IPS-20b (cell line): Measurements from ENCODE around the gene SMYD3.

Experiments used
- H3K27ac ChIP-seq: one replicate; pipeline ENCODE4 v1.5.1; 2013; ENCODE audit warnings: low read length
- H3K27me3 ChIP-seq: 2 replicates; pipeline ENCODE4 v1.6.1; 2013; ENCODE audit warnings: mild to moderate bottlenecking, low read length, inconsistent platforms; ENCODE audit not compliant: insufficient read depth
- H3K36me3 ChIP-seq: 2 replicates; pipeline ENCODE4 v1.6.1; 2013; ENCODE audit warnings: low read depth, mild to moderate bottlenecking, inconsistent platforms, low read length, moderate library complexity; ENCODE audit not compliant: insufficient read depth
- H3K4me1 ChIP-seq: 2 replicates; pipeline ENCODE4 v1.6.1; 2013; ENCODE audit warnings: mild to moderate bottlenecking, control low read depth, inconsistent platforms, low read length, moderate library complexity; ENCODE audit not compliant: insufficient read depth
- H3K4me3 ChIP-seq: 2 replicates; pipeline ENCODE4 v1.5.1; 2013; ENCODE audit warnings: mild to moderate bottlenecking, low read length, inconsistent platforms
- H3K9ac ChIP-seq: 2 replicates; pipeline ENCODE4 v1.6.1; 2013; ENCODE audit warnings: low read depth, mild to moderate bottlenecking, inconsistent platforms, low read length, moderate library complexity
- H3K9me3 ChIP-seq: 2 replicates; pipeline ENCODE4 v1.6.1; 2013; ENCODE audit warnings: mild to moderate bottlenecking, low read depth, low read length, inconsistent platforms; ENCODE audit not compliant: insufficient read depth

Gene SMYD3

GRCh38 chr1:246099570-246099969, 407.5 kb downstream of the SMYD3 start:
- no peaks in the 10 kb centered on the region for H3K4me1 ChIP-seq
- H3K27ac ChIP-seq: no peak overlapping the region
- no peaks in the 10 kb centered on the region for H3K36me3 ChIP-seq
- H3K9me3 ChIP-seq: no peaks in the 10 kb centered on the region
- no peak overlapping the region for H3K9ac ChIP-seq
- H3K4me3 ChIP-seq: no peak overlapping the region
- H3K27me3 ChIP-seq: no peaks in the 10 kb centered on the region

GRCh38 chr1:246096356-246096755, 410.7 kb downstream of the SMYD3 start:
- Histone ChIP-seq H3K9ac (no peak overlapping the region), H3K9me3 (no peaks in the 10 kb centered on the region), H3K27me3 (no peaks in the 10 kb centered on the region), H3K4me3 (no peak overlapping the region), H3K27ac (no peak overlapping the region), H3K36me3 (no peaks in the 10 kb centered on the region), H3K4me1 (no peaks in the 10 kb centered on the region)

GRCh38 chr1:246095443-246095842, 411.6 kb downstream of the SMYD3 start:
- H3K4me1 ChIP-seq: no peaks in the 10 kb centered on the region
- no peaks in the 10 kb centered on the region for H3K27me3 ChIP-seq
- H3K9me3 ChIP-seq: no peaks in the 10 kb centered on the region
- H3K36me3 ChIP-seq: no peaks in the 10 kb centered on the region
- no peak overlapping the region for H3K27ac ChIP-seq
- H3K9ac ChIP-seq: no peak overlapping the region
- no peak overlapping the region for H3K4me3 ChIP-seq

- no peak overlapping the region for H3K9ac ChIP-seq
- no peaks in the 10 kb centered on the region for H3K9me3 ChIP-seq
- no peak overlapping the region for H3K27ac ChIP-seq
- H3K4me3 ChIP-seq: no peak overlapping the region
- H3K36me3 ChIP-seq: no peaks in the 10 kb centered on the region
- no peaks in the 10 kb centered on the region for H3K4me1 ChIP-seq
- no peaks in the 10 kb centered on the region for H3K27me3 ChIP-seq
Measured at GRCh38 chr1:246093230-246093629, 413.8 kb downstream of the SMYD3 start.

- no peak overlapping the region for H3K4me3 ChIP-seq
- H3K27me3 ChIP-seq: no peaks in the 10 kb centered on the region
- H3K9me3 ChIP-seq: no peaks in the 10 kb centered on the region
- H3K27ac ChIP-seq: no peak overlapping the region
- no peaks in the 10 kb centered on the region for H3K4me1 ChIP-seq
- H3K9ac ChIP-seq: no peak overlapping the region
- H3K36me3 ChIP-seq: no peaks in the 10 kb centered on the region
Measured at GRCh38 chr1:246092136-246092535, 414.9 kb downstream of the SMYD3 start.

GRCh38 chr1:246091477-246091876, 415.6 kb downstream of the SMYD3 start:
- H3K27ac ChIP-seq: no peak overlapping the region
- no peaks in the 10 kb centered on the region for H3K36me3 ChIP-seq
- H3K27me3 ChIP-seq: no peaks in the 10 kb centered on the region
- H3K4me1 ChIP-seq: no peaks in the 10 kb centered on the region
- no peaks in the 10 kb centered on the region for H3K9me3 ChIP-seq
- no peak overlapping the region for H3K9ac ChIP-seq
- H3K4me3 ChIP-seq: no peak overlapping the region

GRCh38 chr1:246086191-246086590, 420.9 kb downstream of the SMYD3 start:
- H3K9ac ChIP-seq: no peak overlapping the region
- H3K27ac ChIP-seq: no peak overlapping the region
- no peaks in the 10 kb centered on the region for H3K4me1 ChIP-seq
- H3K9me3 ChIP-seq: peaks cover 9% of the 10 kb centered on the region; the same call in 1 of the 2 replicates
- no peak overlapping the region for H3K4me3 ChIP-seq
- no peaks in the 10 kb centered on the region for H3K36me3 ChIP-seq
- H3K27me3 ChIP-seq: no peaks in the 10 kb centered on the region

GRCh38 chr1:246083416-246083815, 423.7 kb downstream of the SMYD3 start:
- Histone ChIP-seq H3K9ac (no peak overlapping the region), H3K9me3 (peaks cover 9% of the 10 kb centered on the region; the same call in 1 of the 2 replicates), H3K36me3 (no peaks in the 10 kb centered on the region), H3K4me3 (no peak overlapping the region), H3K27ac (no peak overlapping the region), H3K27me3 (no peaks in the 10 kb centered on the region), H3K4me1 (no peaks in the 10 kb centered on the region)

- Histone ChIP-seq H3K4me3 (no peak overlapping the region), H3K36me3 (no peaks in the 10 kb centered on the region), H3K9ac (no peak overlapping the region), H3K27ac (no peak overlapping the region), H3K4me1 (no peaks in the 10 kb centered on the region), H3K27me3 (no peaks in the 10 kb centered on the region), H3K9me3 (peaks cover 9% of the 10 kb centered on the region; the same call in 1 of the 2 replicates)
Measured at GRCh38 chr1:246081856-246082668, 425.0 kb downstream of the SMYD3 start.

- H3K4me3 ChIP-seq: no peak overlapping the region
- H3K27me3 ChIP-seq: no peaks in the 10 kb centered on the region
- H3K36me3 ChIP-seq: no peaks in the 10 kb centered on the region
- no peak overlapping the region for H3K27ac ChIP-seq
- H3K4me1 ChIP-seq: no peaks in the 10 kb centered on the region
- H3K9ac ChIP-seq: no peak overlapping the region
- H3K9me3 ChIP-seq: peaks cover 9% of the 10 kb centered on the region; the same call in 1 of the 2 replicates
Measured at GRCh38 chr1:246081138-246081702, 425.9 kb downstream of the SMYD3 start.

GRCh38 chr1:246080031-246080430, 427.0 kb downstream of the SMYD3 start:
- Histone ChIP-seq H3K4me1 (no peaks in the 10 kb centered on the region; the same call in 1 of the 2 replicates), H3K9ac (no peak overlapping the region), H3K4me3 (no peak overlapping the region), H3K36me3 (no peaks in the 10 kb centered on the region), H3K27me3 (no peaks in the 10 kb centered on the region), H3K27ac (no peak overlapping the region), H3K9me3 (peaks cover 9% of the 10 kb centered on the region; the same call in 1 of the 2 replicates)

GRCh38 chr1:246078888-246079252, 428.2 kb downstream of the SMYD3 start:
- peaks cover 2% of the 10 kb centered on the region; the same call in 1 of the 2 replicates for H3K4me1 ChIP-seq
- no peaks in the 10 kb centered on the region for H3K27me3 ChIP-seq
- no peak overlapping the region for H3K4me3 ChIP-seq
- peaks cover 9% of the 10 kb centered on the region; the same call in 1 of the 2 replicates for H3K9me3 ChIP-seq
- H3K36me3 ChIP-seq: no peaks in the 10 kb centered on the region
- H3K27ac ChIP-seq: no peak overlapping the region
- no peak overlapping the region for H3K9ac ChIP-seq
